Left kidney (tissue), 2 donors: Measurements from ENCODE around the gene ITPR3. TPM values are rescaled to one million over a fixed set of nuclear protein-coding genes. Genes with fewer than 3 reads are reported as not detected.

ENCODE experiments used
- DNase-seq: peaks from one replicate; pipeline ENCODE4 v3.0.0-alpha.2; 2013
- polyA plus RNA-seq: library from polyadenylated mRNA; unstranded; fragments of 120-200 nt; gene quantifications from one replicate; pipeline ENCODE4 v1.2.1, GENCODE V29; 2013; ENCODE audit not compliant: insufficient read length

The ITPR3 gene
- polyA plus RNA-seq, 1 donor, result 9.2 TPM

DNA sequence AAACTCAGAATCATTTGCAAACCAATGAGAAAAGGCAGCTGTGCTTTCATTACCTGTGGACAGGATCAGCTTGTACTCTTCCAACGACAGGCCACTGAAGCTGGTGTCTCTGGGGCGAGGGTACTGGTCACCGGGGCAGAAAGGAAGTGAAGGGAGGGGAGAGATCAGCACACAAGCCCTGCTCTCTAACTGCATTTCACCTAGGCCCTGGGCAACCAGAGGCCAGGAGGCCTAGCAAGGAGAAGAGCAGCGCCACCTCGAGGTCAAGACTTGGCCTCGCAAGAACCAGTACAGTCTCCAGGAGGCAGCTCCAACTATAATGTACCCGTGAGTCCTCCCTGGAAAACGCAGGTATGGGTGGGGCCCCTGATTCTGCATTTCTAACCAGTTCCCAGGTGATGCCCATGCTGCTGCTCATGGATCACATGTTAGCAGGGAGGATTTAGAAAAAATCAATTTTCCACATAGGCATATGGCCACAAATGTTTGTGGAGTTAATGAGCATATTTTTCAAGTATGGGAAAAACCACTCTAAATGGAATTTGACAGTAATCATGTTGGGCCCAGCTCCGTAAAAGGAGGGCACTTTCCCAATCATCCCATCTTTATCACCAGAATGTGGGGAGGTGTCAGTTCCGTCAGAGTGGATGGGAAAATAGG lies 79.4 kb downstream of the ITPR3 start:
- DNase-seq, result peak; percentile 61

DNA sequence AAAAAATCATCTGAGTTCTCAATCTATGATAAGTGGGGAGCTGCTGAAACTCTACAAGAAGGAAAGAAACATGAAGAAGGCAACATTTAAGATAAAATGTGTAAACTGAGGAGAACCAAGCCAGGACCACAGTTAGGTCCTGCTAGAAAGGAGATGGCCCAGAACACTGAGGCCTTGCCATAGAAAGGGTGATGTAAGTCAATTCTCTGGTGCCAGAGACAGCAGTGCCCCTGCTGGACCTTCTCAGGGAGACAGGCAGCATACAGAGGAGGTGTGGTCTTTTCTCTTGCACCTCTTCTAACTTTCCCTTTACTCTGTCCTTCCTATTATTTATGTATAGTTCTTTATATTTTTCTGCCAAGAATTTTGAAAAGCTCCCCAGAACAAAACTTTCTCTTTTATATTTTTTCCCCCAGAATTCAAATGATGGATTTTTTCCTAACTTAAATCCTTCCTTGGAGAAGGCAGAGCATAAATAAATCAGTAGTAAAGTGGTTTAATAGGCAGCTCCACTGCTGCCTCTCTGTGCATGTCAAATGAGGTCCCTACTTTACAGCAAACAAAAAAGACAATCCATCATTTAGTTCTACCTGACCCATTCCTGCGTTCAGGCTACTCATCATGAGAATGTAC lies 81.3 kb downstream of the ITPR3 start:
- no peak for DNase-seq

DNA sequence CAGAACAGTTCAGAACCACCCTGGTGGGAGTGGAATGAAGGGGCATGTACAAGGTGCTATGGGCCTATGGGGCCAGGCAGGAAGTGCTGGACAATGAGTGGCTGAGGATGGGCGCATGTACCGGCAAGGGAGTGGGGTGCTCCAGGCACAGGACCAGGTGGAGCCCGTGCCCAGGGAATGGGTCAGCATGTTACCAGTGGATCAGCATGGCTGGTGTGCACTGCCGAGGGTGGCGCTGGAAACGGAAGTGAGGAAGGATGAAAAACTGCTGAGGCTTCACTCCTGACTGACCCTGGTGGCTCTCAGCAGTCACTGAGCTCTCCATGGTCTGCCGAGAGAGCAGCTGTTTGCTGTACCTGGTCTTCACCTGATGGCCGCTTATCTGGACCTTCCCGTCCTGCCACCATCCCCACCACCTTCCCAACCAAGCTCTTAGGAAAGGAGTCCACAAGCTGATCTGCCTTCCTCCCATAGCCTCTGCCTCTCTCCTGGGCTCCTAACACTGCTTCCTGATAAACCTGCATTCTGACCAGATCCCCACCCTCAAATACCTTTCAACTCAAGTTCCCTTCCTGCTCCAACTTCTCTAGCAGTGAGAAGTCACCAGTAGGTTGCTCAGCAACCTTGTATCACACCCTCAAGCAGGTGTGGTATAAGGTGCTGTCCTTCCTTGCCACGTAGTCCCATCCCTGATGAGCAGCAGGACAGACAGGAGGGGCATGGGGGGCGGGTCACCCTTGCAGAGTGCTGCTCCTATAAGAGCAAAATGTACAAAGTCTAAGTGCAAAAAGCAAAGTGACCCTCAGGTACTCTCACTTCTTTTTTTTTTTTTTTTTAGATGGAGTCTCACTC lies 83.3 kb downstream of the ITPR3 start:
- DNase-seq, result no peak

DNA sequence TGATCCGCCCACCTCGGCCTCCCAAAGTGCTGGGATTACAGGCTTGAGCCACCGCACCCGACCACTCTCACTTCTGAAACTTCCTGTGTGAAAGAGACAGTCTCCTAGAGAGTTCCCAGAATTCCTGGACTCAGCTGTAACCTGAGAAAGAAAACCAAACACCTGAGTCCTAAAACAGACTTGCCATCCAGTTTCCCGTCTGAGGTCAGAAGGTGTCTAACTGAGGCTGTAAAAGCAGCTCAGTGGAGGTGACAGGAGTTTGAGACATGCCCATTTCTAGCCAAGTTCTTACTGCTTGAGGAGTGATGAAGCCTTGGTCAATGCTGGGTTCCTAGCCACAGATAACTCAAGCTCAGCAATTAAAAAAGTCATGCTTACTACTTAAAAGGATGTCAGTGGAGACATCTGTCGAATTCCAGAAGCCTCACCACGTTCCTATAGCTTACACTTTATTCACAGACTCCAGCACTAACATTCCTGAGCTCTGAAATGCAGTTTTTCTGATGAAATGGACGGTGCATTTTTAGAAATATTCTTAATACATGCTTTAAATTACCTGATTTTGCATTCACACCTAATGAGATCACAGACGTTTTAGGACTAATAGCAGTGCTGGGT lies 84.3 kb downstream of the ITPR3 start:
- DNase-seq, result peak; percentile 53

DNA sequence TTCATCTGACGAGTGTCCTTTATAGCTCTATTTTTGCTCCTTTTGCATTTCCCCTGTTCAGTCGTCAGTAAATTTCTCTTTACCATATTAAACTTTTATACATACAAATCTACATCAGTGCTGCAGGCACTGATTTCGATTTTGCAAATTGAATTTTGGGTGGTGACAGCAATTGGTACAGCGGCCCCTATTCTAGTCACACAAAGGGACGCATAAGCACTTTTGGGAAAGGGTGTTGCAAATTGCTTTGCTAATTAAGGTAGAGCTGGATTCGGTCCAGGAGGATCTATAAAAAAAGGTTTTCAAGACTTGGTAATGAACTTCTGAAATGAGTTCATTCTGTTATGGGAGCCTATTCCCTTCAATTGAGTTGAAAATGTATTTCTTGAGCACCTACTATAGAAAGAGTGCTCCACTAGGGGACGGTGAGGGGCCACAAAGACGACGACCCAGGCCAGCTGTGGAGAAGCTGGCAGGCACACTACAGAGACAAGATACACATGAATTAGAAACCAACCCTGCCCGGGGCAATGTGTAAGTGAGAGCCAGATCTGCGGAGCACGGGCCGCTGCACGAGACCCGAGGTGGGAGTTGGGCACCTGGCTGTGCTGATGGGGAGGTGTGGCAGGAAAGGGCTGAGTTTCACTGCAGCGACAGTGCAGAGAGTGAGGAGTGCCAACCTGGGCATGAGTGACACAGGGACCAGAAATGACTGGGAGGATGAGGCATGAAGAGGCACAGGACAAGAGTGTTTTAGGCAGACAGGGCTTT lies 85.0 kb downstream of the ITPR3 start:
- no peak for DNase-seq

DNA sequence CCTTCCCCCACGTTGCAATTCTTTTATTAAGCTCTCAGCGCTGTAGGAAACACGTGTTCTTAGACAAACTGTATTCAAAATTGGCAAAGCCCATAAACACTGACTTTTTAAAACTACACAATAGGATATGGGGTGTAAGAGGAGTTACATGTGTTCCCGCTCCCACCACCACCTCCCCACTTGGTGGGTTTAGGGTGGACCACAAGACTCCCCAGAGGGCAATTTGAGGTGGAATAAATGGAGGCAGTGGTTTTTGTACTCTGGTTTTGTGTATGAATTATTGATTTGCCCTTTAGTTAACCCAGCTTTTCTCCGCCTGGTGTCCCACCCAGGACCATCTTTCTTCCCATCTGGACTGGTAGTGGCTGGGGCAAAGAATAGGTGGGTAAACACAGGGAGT lies 86.6 kb downstream of the ITPR3 start:
- no peak for DNase-seq

DNA sequence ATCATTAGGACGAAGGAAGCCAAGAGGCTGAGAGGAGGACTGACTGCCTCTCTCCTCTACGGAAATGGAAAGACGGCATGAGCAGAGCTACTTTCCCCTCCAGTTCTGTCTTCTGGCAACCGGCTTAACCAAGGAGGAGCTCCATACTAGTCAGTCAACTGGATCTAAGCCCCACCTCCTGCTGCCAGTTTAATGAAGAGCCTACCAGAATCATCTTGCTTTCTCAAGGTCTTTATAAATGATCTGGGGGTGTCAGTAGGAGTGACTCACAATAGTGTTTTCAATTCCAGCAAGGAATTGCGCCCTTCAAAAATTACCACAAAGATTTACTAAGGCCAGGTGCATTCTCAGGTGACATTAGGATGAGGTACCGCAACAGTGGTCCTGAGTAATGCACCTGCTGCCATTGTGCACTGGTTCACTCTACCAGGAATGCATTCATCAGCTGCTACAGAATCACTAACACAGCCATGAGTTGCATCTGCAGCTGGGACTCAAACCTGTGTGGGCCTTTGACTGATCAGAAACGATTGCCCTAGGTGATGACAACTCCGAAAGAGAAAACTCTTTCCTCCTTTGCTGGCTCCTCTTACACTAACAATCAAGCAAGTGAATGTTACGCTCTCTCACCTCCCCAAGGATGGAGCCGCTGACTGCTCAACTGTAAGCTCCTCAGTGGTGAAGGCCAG lies 87.5 kb downstream of the ITPR3 start:
- DNase-seq, result no peak

DNA sequence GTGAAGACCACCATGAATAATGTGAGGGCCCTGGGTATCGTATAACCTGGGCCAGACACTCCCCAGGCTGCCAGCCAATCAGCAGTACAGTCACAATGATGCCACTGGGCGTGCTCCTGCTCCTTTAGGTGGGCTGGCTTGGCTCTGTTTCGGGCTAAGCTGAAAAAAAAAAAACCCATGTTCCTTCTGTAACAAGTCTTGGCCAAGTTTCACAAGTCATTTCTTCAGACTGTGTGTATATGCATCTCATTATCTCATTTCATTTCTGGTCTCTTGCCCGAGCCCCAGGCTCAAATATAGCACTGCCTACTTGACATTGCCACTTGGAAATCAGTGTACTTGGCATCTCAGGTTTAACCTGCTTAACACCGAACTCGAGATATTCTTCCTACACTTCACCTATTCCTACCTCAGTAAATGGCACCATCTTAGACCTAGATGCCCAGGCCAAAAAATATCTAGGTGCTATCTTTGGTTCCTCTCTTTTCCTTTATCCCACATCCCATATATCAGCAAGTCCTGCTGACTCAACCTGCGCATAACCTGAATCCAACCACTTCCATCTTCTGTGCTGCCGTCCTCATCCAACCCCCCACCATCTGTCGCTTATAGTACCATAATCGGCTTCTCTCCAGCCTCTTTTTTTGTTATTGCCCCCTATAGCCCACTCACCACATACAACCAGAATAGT lies 88.6 kb downstream of the ITPR3 start:
- no peak for DNase-seq

DNA sequence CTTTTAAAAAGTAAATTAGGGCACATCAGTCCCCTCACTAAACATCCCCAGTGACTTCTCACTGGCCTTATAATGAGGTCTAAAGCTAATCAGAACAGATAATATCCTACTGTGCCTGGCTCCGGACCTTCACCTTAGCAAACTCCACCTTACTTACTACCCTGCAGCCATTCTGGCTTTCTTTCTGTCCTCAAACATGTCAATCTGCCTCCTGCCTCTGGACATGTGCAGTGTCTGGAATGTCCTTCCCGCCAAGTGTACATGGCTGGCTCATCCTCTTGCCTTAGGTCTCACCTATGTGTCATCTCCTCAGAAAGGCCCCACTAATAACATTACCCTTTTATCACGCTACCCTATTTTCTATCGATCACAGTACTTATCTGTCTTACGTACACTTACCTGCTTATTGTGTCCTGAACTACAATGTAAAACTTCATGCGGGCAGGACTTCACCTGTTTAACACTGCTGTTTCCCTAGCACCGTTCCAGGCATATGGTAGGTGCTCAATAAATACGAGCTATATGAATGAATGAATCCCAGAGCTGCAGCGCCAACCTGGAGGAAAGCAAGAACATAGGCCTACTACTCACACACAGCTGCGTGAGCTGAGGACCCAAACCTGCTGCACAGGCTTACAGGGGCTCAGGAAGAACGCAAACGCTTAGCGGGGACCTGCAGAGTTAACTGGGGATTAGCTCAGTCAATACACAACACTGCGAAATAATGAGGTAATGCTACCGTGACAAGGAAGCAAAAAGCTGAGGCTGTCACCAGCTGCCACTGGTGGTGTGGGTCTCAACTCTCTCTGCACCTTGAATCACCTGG lies 89.4 kb downstream of the ITPR3 start:
- DNase-seq, result no peak

DNA sequence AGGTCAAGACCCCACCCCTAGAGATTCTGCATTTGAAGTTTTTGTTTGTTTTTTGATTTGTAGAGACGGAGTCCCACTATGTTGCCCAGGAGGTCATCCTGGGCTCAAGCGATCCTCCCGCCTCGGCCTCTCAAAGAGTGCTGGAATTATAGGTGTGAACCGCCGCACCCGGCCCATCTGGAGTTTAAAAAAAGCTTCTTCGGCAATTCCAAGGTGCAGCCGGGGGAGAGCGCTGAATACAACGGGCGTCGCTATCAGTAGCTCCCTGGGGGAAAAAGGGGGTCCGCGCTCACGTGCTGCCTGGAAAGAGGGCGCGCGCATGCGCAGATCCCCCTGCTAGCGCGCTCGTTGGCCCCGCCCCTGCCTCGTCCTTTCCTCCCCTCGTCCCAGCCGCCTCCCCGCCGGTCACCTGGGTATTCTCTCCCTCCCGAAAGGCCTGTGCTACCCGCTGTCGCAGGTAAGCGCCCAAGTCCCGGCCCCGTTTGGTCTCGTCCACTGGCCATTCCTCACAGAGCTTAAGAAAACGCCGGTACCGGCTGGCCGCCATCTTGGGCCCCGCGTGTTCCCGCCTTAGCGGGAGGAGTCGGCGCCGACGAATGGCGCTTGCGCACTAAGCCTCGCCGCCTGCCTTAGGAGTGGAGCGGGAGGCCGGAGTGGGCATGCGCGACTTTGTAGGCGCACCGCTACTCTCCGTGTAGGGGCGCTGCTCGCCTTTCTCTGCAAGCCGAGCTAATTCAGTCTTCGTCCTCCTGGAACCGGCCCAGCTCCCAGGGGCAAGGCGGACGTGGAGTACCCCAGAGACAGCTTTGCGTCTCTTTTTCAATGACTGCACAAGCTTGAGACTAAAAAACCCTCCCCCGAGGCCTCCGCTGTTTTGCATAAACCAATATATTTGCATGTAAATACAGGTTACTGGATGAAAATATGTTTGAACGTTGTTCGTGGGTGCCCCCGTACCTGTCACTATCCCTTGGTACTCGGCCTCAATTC lies 90.3 kb downstream of the ITPR3 start, which contains the start of gene UQCC2:
UQCC2 (minus strand) TSS at position 561 of the 990 bp plus-strand sequence; CDS start at position 547, 14 bp downstream.
- DNase-seq, result peak; percentile 97

DNA sequence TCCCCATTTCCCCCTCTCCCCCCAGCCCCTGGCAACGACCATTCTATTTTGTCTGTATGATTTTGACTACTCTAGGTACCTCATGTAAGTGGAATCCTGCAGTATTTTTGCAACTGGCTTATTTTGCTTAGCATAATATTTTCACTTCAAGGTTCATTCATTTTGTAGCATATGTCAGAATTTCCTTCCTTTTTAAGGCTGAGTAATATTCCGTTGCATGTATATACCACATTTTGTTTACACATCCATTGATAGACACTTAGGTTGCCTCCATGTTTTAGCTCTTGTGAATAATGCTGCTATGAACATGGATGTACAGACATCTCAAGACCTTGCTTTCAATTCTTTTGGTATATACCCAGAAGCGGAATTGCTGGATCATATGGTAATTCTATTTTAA lies 91.8 kb downstream of the ITPR3 start:
- no peak for DNase-seq

DNA sequence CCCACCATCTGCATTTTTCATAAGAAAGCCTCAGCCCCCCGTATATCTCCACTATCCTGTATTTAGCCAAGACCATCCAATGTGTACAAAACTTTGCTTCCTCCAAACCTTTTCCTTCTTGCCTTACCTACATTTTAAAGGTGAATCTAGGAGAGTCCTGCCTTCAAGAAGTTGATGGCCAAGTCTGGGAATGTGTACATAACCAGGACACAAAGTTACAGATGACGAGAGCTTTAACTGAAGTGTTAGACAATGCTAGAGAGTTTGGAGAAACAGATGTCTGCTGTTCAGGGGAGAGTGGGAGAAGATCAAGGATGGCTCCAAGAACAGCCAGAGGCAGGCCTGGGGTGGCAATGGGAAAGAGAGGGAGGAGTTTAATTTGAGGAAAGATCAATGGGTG lies 92.7 kb downstream of the ITPR3 start:
- no peak for DNase-seq

DNA sequence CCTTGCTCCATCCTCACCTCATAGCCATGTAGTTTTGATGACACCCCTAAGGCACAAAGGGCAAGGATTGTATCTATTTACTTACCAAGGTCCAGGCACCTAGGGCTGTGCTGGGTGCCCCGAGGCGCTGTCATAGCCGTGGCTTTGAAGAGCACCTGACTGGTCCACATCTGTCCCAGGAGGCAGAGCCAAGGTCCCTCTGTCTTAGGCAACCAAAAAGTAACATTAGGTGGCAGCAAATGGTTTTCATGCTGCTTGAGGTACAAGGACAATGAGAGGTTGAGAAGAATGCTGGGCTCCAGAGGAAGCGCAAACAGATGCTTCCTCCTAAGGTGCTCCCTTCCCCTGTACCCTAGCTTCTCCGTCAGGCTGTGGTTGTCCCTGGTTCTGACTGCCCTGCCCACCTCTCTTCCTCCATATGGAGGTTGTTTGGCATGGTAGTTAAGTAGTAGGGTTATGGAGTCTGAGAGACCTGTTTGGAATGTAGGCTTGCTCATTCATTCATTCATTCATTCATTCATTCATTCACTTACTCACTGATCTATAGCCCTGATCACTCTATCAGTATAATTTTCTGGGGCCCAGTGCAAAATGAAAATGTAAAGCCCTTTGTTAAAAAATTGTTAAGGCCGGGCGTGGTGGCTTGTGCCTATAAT lies 93.4 kb downstream of the ITPR3 start:
- no peak for DNase-seq

DNA sequence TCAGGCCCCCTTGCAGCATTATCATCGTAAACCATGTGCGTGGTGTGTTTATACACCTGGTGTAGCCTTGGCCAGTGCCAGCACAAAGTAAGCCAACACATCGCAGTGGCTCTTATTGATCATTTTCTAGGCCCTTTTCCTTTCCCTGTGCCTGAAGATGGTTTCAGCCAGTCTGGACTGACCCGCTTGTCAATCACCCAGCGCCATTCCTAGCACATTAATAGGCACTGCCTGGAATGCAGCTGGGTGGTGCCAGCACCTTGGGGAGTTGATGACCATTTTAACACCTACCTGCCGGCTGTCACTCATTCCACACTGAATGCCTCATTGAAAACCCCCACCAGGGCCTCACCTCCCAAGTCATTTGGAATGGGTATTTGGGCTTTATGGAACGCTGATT lies 95.3 kb downstream of the ITPR3 start:
- no peak for DNase-seq

DNA sequence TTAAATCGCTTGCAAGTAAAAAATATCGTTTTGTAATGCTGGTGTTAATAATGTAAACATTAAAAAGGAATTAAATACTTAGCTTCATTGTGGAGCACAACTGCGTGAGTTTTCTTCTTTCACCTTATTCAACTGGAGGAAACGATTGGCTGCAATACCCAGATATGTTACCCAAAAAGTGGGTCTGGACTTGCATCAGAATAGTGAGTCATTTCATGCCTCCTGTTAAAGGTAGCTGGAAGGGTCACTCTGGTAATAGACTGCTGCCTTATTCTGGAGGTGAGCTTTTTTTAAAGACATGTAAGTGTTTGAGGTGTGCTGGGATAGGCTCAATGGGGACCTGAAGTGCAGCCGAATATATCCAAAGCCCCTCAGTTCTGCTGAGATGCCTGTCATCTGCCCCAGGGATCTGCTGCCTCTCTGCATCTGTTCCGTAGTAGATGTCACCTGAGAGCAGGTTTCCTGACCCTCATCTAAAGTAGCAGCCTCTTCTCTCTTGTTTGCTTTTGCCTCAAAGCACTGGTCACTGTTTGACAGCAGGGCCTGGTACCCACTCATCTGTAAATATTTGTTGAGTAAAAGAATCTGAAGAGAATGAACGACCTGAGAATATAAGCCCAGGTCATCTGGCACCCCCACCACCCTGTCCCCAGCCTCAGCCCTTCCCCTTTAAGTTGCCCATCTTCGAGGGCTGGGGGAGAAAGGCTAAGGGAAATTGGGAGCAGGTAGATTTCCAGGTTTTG lies 95.9 kb downstream of the ITPR3 start:
- DNase-seq, result no peak

DNA sequence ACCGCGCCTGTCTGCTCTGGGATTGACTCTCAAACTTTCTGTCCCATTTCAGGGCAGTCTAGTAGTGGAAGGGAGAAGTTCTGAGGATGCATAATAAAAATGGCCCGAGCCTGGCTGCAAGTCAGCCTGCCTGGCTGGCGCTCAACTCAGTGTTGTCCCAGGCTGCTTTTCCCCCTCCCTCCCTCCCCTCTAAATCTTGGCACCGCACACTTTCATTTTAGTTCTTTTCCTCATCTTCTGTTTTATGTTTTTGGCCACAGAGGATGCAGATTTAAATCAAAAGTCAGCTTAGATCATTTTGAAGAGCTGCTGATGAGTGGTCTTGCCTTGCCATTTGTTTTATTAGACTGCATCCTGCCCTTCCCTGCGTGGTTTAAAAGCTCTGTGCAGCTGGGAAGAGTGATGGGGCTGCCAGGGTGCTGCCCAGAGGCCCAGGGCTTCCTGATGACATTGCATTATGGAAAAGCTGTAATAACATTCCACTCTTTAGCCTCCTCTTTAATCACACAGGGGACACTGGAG lies 96.9 kb downstream of the ITPR3 start:
- DNase-seq, result no peak

DNA sequence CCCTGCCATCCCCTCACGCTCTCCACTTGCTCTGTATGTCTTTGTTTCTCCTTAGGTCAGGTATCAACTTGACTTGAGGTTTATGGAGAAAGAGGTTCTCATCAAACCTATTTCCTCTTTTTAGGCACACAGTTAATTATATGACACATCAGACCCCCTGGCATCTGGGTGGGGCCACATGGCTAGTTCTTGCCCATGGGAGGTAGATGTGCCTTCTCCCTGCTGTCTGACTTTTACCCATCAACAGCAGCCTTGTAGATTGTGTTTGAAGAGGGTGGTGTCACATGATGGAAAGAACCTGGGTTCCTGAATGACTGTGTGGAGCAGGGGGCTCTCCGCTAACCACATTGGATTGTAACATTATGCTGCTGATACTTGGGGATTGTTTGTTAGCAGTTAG lies 97.6 kb downstream of the ITPR3 start:
- no peak for DNase-seq
